Hepatocyte (in vitro differentiated cells): Measurements from ENCODE around the gene CTH. TPM values are rescaled to one million over a fixed set of nuclear protein-coding genes. Genes with fewer than 3 reads are reported as not detected.

Experiments
- DNase-seq: peaks from one replicate; pipeline ENCODE4 v3.0.0-alpha.2; 2016; ENCODE audit warnings: low spot score
- H2AFZ ChIP-seq: fragments of 200-600 bp; sonication (generic); 2 replicates; pipeline ENCODE4 v1.6.0; 2016; ENCODE audit warnings: antibody characterized with exemption, mild to moderate bottlenecking
- H3K27ac ChIP-seq: fragments of 200-600 bp; sonication (generic); 2 replicates; pipeline ENCODE4 v1.5.1; 2016; ENCODE audit warnings: mild to moderate bottlenecking
- H3K27me3 ChIP-seq: fragments of 200-600 bp; sonication (generic); 2 replicates; pipeline ENCODE4 v1.6.1; 2016
- H3K36me3 ChIP-seq: fragments of 200-600 bp; sonication (generic); replicated peaks from 2 replicates; pipeline ENCODE4 v1.5.1; 2016; ENCODE audit warnings: low read depth; ENCODE audit not compliant: insufficient read depth
- H3K4me1 ChIP-seq: fragments of 200-600 bp; sonication (generic); 2 replicates; pipeline ENCODE4 v1.5.1; 2016; ENCODE audit warnings: mild to moderate bottlenecking, moderate library complexity; ENCODE audit not compliant: insufficient read depth
- H3K4me2 ChIP-seq: fragments of 200-600 bp; sonication (generic); 2 replicates; pipeline ENCODE4 v1.6.0; 2016
- H3K4me3 ChIP-seq: fragments of 200-600 bp; sonication (generic); 2 replicates; pipeline ENCODE4 v1.5.1; 2016; ENCODE audit warnings: mild to moderate bottlenecking
- H3K79me2 ChIP-seq: fragments of 200-600 bp; sonication (generic); 2 replicates; pipeline ENCODE4 v1.6.0; 2017; ENCODE audit warnings: mild to moderate bottlenecking
- H3K9me2 ChIP-seq: fragments of 200-600 bp; sonication (generic); replicated peaks from 2 replicates; pipeline ENCODE4 v1.6.0; 2017; ENCODE audit warnings: mild to moderate bottlenecking; ENCODE audit not compliant: insufficient read depth
- H3K9me3 ChIP-seq: fragments of 200-600 bp; sonication (generic); 2 replicates; pipeline ENCODE4 v1.5.1; 2016; ENCODE audit warnings: low read depth, mild to moderate bottlenecking
- H4K20me1 ChIP-seq: fragments of 200-600 bp; sonication (generic); 2 replicates; pipeline ENCODE4 v1.6.0; 2016; ENCODE audit warnings: mild to moderate bottlenecking; ENCODE audit not compliant: insufficient read depth, poor library complexity, severe bottlenecking
- EZH2 ChIP-seq: fragments of 200-600 bp; sonication (generic); IDR thresholded peaks from 2 replicates; pipeline ENCODE4 v1.6.1; 2016; ENCODE audit warnings: antibody characterized with exemption, mild to moderate bottlenecking, borderline replicate concordance
- EZH2phosphoT487 ChIP-seq: fragments of 200-600 bp; sonication (generic); IDR thresholded peaks from one replicate; pipeline ENCODE4 v1.6.1; 2018; ENCODE audit warnings: antibody characterized with exemption, mild to moderate bottlenecking, low read depth, moderate library complexity; ENCODE audit not compliant: unreplicated experiment, severe bottlenecking
- WGBS: methylation state at CpG from one replicate; pipeline ENCODE4 v1.1.6; 2016; ENCODE audit warnings: low lambda C conversion rate; ENCODE audit errors: missing lambda C conversion rate; 5-methylcytosine and 5-hydroxymethylcytosine counted together
- polyA plus RNA-seq: library from polyadenylated mRNA; unstranded; fragments of >200 nt; fragmentation: Nextera tagmentation; extraction: Ambion mirVana; gene quantifications from 2 replicates; pipeline ENCODE4 v1.2.1, GENCODE V29; 2016
- total RNA-seq: library from RNA; depleted of rRNA; stranded (reverse); fragments of >200 nt; gene quantifications from 2 replicates; pipeline ENCODE4 v1.2.3, GENCODE V29; 2014
- TF ChIP-seq, protein P1 (sequence below): fragments of 200-600 bp; sonication (generic); IDR thresholded peaks from 2 replicates; pipeline ENCODE4 v1.5.1; 2016; ENCODE audit warnings: antibody characterized with exemption, mild to moderate bottlenecking; ENCODE audit not compliant: poor library complexity

The CTH gene
- total and polyA plus RNA-seq, 2 experiments from 2014 or later: 11.7 to 22.6 TPM

DNA sequence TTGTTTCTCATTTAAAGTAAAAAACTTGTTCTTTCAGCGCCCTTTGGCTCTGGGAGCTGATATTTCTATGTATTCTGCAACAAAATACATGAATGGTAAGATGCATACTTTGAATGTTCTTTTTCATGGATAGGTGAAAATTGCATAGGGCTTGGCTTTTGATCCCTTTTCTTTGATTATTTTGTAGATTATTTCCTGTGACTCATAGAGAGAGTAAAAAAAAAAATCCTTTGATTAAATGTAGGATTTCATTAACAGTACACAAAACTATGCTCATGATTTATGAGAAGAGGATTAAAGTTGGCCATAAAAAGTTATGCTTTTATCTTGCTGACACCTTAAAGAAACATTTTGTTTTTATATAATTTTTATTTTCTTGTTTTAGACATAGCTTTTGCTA lies 18.7 kb downstream of the CTH start:
- H3K9me2 ChIP-seq: no peaks in the 10 kb centered on the region
- no peak overlapping the region for H2AFZ ChIP-seq
- H3K4me2 ChIP-seq: no peak overlapping the region
- H4K20me1 ChIP-seq: no peaks in the 10 kb centered on the region
- no peaks in the 10 kb centered on the region for H3K36me3 ChIP-seq
- DNase-seq: no peak
- TF ChIP-seq EZH2phosphoT487 (no peak), EZH2 (no peak)
- TF ChIP-seq, protein P1, sequence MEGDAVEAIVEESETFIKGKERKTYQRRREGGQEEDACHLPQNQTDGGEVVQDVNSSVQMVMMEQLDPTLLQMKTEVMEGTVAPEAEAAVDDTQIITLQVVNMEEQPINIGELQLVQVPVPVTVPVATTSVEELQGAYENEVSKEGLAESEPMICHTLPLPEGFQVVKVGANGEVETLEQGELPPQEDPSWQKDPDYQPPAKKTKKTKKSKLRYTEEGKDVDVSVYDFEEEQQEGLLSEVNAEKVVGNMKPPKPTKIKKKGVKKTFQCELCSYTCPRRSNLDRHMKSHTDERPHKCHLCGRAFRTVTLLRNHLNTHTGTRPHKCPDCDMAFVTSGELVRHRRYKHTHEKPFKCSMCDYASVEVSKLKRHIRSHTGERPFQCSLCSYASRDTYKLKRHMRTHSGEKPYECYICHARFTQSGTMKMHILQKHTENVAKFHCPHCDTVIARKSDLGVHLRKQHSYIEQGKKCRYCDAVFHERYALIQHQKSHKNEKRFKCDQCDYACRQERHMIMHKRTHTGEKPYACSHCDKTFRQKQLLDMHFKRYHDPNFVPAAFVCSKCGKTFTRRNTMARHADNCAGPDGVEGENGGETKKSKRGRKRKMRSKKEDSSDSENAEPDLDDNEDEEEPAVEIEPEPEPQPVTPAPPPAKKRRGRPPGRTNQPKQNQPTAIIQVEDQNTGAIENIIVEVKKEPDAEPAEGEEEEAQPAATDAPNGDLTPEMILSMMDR: no peak
- H3K9me3 ChIP-seq: no peaks in the 10 kb centered on the region
- no peak overlapping the region for H3K27ac ChIP-seq
- H3K79me2 ChIP-seq: no peaks in the 10 kb centered on the region
- H3K4me1 ChIP-seq: no peaks in the 10 kb centered on the region
- H3K27me3 ChIP-seq: no peaks in the 10 kb centered on the region
- WGBS: 93% methylated on average over 1 of the region's 1 CpG
- no peak overlapping the region for H3K4me3 ChIP-seq

- WGBS: 85% methylated on average over 2 of the region's 2 CpGs
- H2AFZ ChIP-seq: no peak overlapping the region
- H3K4me3 ChIP-seq: no peak overlapping the region
- DNase-seq: no peak
- no peak overlapping the region for H3K27ac ChIP-seq
- no peaks in the 10 kb centered on the region for H3K9me2 ChIP-seq
- no peaks in the 10 kb centered on the region for H3K4me1 ChIP-seq
- no peak overlapping the region for H3K4me2 ChIP-seq
- H3K79me2 ChIP-seq: no peaks in the 10 kb centered on the region
- H3K36me3 ChIP-seq: no peaks in the 10 kb centered on the region
- no peaks in the 10 kb centered on the region for H3K9me3 ChIP-seq
- no peaks in the 10 kb centered on the region for H3K27me3 ChIP-seq
- no peaks in the 10 kb centered on the region for H4K20me1 ChIP-seq
- TF ChIP-seq, protein P1: no peak
- TF ChIP-seq EZH2: no peak
- no peak for TF ChIP-seq EZH2phosphoT487
These were observed 20.2 kb downstream of the CTH start for GRCh38 chr1:70431317-70431716.

- WGBS: 87% methylated on average over 3 of the region's 3 CpGs
- no peaks in the 10 kb centered on the region for H3K4me1 ChIP-seq
- no peak for TF ChIP-seq EZH2phosphoT487
- TF ChIP-seq EZH2: no peak
- TF ChIP-seq, protein P1: no peak
- no peaks in the 10 kb centered on the region for H3K9me3 ChIP-seq
- no peaks in the 10 kb centered on the region for H4K20me1 ChIP-seq
- H3K9me2 ChIP-seq: no peaks in the 10 kb centered on the region
- no peak for DNase-seq
- no peaks in the 10 kb centered on the region for H3K79me2 ChIP-seq
- no peak overlapping the region for H2AFZ ChIP-seq
- H3K36me3 ChIP-seq: no peaks in the 10 kb centered on the region
- no peaks in the 10 kb centered on the region for H3K27me3 ChIP-seq
- H3K4me2 ChIP-seq: no peak overlapping the region
- H3K4me3 ChIP-seq: no peak overlapping the region
- H3K27ac ChIP-seq: no peak overlapping the region
These were observed 20.8 kb downstream of the CTH start for GRCh38 chr1:70431874-70432273.

GRCh38 chr1:70434253-70434859 lies 23.3 kb downstream of the CTH start:
- no peak for DNase-seq
- no peaks in the 10 kb centered on the region for H4K20me1 ChIP-seq
- H3K4me1 ChIP-seq: no peaks in the 10 kb centered on the region
- H3K27me3 ChIP-seq: no peaks in the 10 kb centered on the region
- no peak overlapping the region for H3K4me3 ChIP-seq
- H3K27ac ChIP-seq: no peak overlapping the region
- H3K9me2 ChIP-seq: no peaks in the 10 kb centered on the region
- WGBS: 93% methylated on average over 1 of the region's 1 CpG
- H2AFZ ChIP-seq: no peak overlapping the region
- H3K9me3 ChIP-seq: no peaks in the 10 kb centered on the region
- no peaks in the 10 kb centered on the region for H3K36me3 ChIP-seq
- no peaks in the 10 kb centered on the region for H3K79me2 ChIP-seq
- no peak overlapping the region for H3K4me2 ChIP-seq
- TF ChIP-seq EZH2phosphoT487: no peak
